C4-2B (cell line): ENCODE results near the gene KIAA1755.

Experiments
- CTCF ChIP-seq: fragments of 450-650 bp; conservative IDR thresholded peaks from 2 replicates; pipeline ENCODE4 v1.5.1; 2017; ENCODE audit warnings: mild to moderate bottlenecking
- ZFX ChIP-seq: fragments of 450-650 bp; IDR thresholded peaks from 2 replicates; pipeline ENCODE4 v1.6.1; 2017

GRCh38 chr20:38177201-38177600 lies 83.3 kb downstream of the KIAA1755 start:
- TF ChIP-seq CTCF (no peak), ZFX (no peak)
